SU-DHL-6 (cell line): ENCODE results near the gene FOXK1.

Experiments
- EZH2phosphoT487 ChIP-seq: fragments of 200-600 bp; sonication (generic), shearing (Covaris generic); conservative IDR thresholded peaks from 2 replicates; pipeline ENCODE4 v1.6.1; 2018; ENCODE audit warnings: mild to moderate bottlenecking, antibody characterized with exemption, low read length, moderate library complexity, mixed read lengths
- TF ChIP-seq, protein P1 (sequence below): fragments of 200-600 bp; sonication (generic); IDR thresholded peaks from one replicate; pipeline ENCODE4 v1.5.1; 2017; ENCODE audit warnings: antibody characterized with exemption, mild to moderate bottlenecking, low read length, moderate library complexity; ENCODE audit not compliant: insufficient read depth, poor library complexity, severe bottlenecking

DNA sequence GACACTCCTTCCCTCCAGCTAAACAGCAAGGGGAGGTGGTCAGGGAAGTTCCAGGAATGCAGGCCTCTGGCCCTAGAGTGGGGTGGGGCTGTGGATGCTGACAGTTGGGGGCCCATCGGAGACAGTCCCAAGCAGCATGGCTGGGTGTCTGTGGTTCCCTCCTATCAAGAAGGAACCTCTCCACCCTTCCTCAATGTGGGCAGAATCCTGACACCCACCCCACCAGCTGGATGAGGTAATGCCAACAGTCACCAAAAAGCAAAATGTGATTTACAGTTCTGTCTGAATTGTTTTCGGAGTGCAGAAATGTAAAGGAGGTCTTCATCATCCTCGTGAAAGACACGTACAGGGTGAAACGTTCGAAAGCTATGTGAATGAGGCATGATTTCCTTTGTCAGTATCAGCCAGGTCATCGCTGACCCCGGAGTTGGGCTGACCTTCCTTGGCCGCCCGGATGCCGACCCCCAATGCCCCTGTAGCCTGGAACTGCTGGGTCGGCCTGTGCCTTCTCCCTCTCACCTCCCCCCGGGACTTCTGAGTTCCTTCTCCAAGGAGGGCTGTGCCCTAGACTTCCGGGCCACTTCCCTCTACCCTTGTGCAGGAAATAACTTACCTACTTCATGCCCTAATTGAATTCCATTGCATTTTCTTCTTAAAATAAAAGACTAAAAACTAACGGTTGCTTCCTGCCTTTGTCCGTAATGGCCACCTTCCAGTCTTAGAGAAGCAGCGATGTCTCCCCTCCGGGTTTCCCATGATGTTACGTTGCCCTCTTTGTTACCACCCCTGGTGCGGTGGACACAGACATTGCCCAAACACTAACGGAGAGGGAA, 24.5 kb downstream of the FOXK1 start:
- TF ChIP-seq, protein P1, sequence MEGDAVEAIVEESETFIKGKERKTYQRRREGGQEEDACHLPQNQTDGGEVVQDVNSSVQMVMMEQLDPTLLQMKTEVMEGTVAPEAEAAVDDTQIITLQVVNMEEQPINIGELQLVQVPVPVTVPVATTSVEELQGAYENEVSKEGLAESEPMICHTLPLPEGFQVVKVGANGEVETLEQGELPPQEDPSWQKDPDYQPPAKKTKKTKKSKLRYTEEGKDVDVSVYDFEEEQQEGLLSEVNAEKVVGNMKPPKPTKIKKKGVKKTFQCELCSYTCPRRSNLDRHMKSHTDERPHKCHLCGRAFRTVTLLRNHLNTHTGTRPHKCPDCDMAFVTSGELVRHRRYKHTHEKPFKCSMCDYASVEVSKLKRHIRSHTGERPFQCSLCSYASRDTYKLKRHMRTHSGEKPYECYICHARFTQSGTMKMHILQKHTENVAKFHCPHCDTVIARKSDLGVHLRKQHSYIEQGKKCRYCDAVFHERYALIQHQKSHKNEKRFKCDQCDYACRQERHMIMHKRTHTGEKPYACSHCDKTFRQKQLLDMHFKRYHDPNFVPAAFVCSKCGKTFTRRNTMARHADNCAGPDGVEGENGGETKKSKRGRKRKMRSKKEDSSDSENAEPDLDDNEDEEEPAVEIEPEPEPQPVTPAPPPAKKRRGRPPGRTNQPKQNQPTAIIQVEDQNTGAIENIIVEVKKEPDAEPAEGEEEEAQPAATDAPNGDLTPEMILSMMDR, result no peak
- TF ChIP-seq EZH2phosphoT487, result no peak
